Effector memory CD8-positive, alpha-beta T cell (primary cell): ENCODE results near the gene GPC6.
"Not testable (repeated sequence)": the region's sequence is repeated elsewhere in the genome, so short reads cannot be mapped to it uniquely, and the experiment has no call there.

Experiments used
- ATAC-seq: fragments of 150-1000 bp; cut with Tn5 transposase; replicated peaks from 2 replicates; pipeline ENCODE4 v1.10.0; 2021; ENCODE audit warnings: mild to moderate bottlenecking, moderate library complexity
- DNase-seq, 3 experiments: peaks; one replicate each; pipeline ENCODE4 v3.0.0; 2021
- H3K27ac Mint-ChIP-seq, 2 donors: one replicate each; pipeline ENCODE4 v1.8.0; 2022; ENCODE audit warnings: mild to moderate bottlenecking in 2 of 2, mixed read lengths in 2 of 2, moderate library complexity in 2 of 2
- H3K27me3 Mint-ChIP-seq, 2 donors: one replicate each; pipeline ENCODE4 v1.8.0; 2022; ENCODE audit warnings: mixed read lengths in 2 of 2
- H3K36me3 Mint-ChIP-seq: one replicate; pipeline ENCODE4 v1.8.0; 2022; ENCODE audit warnings: mild to moderate bottlenecking, moderate library complexity, mixed read lengths; ENCODE audit not compliant: insufficient read depth
- H3K4me1 Mint-ChIP-seq, 2 donors: one replicate each; pipeline ENCODE4 v1.8.0; 2022; ENCODE audit warnings: low read depth in 2 of 2, mixed read lengths in 2 of 2
- H3K4me3 Mint-ChIP-seq, 2 donors: one replicate each; pipeline ENCODE4 v1.8.0; 2022; ENCODE audit warnings: mild to moderate bottlenecking in 2 of 2, mixed read lengths in 2 of 2, moderate library complexity in 2 of 2
- H3K9me3 Mint-ChIP-seq, 2 donors: one replicate each; pipeline ENCODE4 v1.8.0; 2022; ENCODE audit warnings: mixed read lengths in 2 of 2
- total RNA-seq, 9 experiments: gene quantifications; one replicate each; lab custom pipeline; 2026; lab: John Stamatoyannopoulos, UW

The GPC6 gene
- 0 to 1.3 (median 0) reads per million in 9 experiments for total RNA-seq

DNA sequence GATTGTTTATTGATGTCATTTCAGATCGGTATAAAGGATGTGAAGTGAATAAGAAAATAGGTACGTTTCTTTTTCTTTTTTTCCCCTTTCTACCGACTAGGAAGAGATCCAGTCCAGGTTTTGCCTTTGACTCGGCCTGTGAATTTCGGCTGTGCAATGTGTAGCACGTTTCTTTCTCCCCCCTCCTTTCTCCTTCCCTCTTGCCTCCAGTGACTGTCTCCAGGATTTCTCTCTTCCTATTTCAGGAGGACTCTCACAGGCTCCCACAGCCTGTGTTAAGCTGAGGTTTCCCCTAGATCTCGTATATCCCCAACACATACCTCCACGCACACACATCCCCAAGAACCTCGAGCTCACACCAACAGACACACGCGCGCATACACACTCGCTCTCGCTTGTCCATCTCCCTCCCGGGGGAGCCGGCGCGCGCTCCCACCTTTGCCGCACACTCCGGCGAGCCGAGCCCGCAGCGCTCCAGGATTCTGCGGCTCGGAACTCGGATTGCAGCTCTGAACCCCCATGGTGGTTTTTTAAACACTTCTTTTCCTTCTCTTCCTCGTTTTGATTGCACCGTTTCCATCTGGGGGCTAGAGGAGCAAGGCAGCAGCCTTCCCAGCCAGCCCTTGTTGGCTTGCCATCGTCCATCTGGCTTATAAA is at the start of gene GPC6:
Gene GPC6 (plus strand): TSS at position 185 of the 657 bp plus-strand sequence.
- H3K36me3 Mint-ChIP-seq = no peaks in the 10 kb centered on the region
- H3K27ac Mint-ChIP-seq = no peak within 1 kb of the TSS
- no peak within 1 kb of the TSS for H3K4me3 Mint-ChIP-seq
- peaks cover 21 to 42% of the 10 kb centered on the region in 2 donors for H3K27me3 Mint-ChIP-seq
- H3K9me3 Mint-ChIP-seq = peaks cover 2 to 7% of the 10 kb centered on the region in 2 donors
- no peak for DNase-seq
- H3K4me1 Mint-ChIP-seq = peaks cover 0 to 5% of the 10 kb centered on the region in 2 donors
- no peak for ATAC-seq

DNA sequence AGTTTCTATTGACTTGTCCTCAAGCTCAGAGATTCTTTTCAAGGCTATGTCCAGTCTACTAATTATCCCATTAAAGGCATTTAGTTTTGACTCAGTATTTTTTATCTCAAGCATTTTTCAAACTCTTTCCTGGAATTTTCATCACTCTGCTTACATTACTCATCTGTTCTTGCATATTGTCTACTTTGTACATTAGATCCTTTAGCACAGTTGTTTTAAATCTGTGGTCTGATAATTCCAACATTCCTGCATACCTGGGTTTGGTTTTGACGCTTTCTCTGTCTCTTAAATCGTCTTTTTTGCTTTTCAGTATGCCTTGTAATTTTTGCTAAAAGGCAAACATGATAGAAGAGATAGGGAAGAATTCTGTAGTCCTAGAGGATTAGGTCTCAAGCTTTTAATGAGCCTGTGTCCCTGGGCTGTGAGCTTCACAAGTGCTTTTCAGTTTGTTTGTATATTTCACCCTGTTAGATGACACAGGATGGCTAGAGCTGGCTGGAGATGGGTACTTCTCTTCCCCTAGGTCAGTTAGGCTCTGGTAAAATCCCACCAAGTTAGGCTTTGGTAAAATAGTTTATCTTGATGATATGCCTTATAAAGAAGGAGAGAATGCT is 46.1 kb upstream of the GPC6 start:
- Mint-ChIP-seq H3K9me3 (peaks cover 9 to 27% of the 10 kb centered on the region in 2 donors), H3K4me1 (no peaks in the 10 kb centered on the region), H3K27ac (no peak overlapping the region), H3K27me3 (no peaks in the 10 kb centered on the region), H3K4me3 (no peak overlapping the region), H3K36me3 (no peaks in the 10 kb centered on the region)
- DNase-seq = no peak
- no peak for ATAC-seq

- Mint-ChIP-seq H3K27me3 (no peaks in the 10 kb centered on the region), H3K36me3 (no peaks in the 10 kb centered on the region), H3K9me3 (peaks cover 7 to 9% of the 10 kb centered on the region in 2 donors), H3K27ac (no peak overlapping the region), H3K4me1 (no peaks in the 10 kb centered on the region), H3K4me3 (no peak overlapping the region)
- no peak for DNase-seq
- no peak for ATAC-seq
Observed at GRCh38 chr13:93182406-93182805, 44.2 kb upstream of the GPC6 start.

GRCh38 chr13:93183302-93183701 is 43.3 kb upstream of the GPC6 start:
- no peak overlapping the region for H3K27ac Mint-ChIP-seq
- no peaks in the 10 kb centered on the region for H3K27me3 Mint-ChIP-seq
- DNase-seq (no peak), ATAC-seq (no peak)
- no peak overlapping the region for H3K4me3 Mint-ChIP-seq
- H3K4me1 Mint-ChIP-seq = no peaks in the 10 kb centered on the region
- H3K36me3 Mint-ChIP-seq = no peaks in the 10 kb centered on the region
- peaks cover 7 to 9% of the 10 kb centered on the region in 2 donors for H3K9me3 Mint-ChIP-seq

- DNase-seq (no peak), ATAC-seq (no peak)
- Mint-ChIP-seq H3K27ac (no peak overlapping the region), H3K36me3 (no peaks in the 10 kb centered on the region), H3K27me3 (no peaks in the 10 kb centered on the region), H3K4me1 (no peaks in the 10 kb centered on the region), H3K4me3 (no peak overlapping the region), H3K9me3 (peaks cover 5 to 11% of the 10 kb centered on the region in 2 donors)
Observed at GRCh38 chr13:93190006-93190405, 36.6 kb upstream of the GPC6 start.

DNA sequence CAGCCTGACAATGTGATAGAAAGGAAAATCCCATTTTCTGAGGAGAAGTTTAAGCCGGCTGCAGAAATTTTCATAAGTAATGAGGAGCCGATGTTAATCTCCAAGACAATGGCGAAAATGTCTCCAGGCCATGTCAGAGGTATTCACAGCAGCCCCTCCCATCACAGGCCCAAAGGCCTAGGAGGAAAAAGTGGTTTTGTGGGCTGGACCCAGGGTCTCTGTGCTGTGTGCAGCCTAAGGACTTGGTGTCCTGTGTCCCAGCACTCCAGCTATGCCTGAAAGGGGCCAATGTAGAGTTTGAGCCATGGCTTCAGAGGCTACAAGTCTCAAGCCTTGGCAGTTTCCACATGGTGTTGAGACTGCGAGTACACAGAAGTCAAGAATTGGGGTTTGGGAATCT is 32.9 kb upstream of the GPC6 start:
- Mint-ChIP-seq H3K27me3 (no peaks in the 10 kb centered on the region), H3K4me3 (no peak overlapping the region), H3K36me3 (no peaks in the 10 kb centered on the region), H3K9me3 (peaks cover 12 to 19% of the 10 kb centered on the region in 2 donors), H3K27ac (no peak overlapping the region), H3K4me1 (no peaks in the 10 kb centered on the region)
- ATAC-seq = no peak
- no peak for DNase-seq

DNA sequence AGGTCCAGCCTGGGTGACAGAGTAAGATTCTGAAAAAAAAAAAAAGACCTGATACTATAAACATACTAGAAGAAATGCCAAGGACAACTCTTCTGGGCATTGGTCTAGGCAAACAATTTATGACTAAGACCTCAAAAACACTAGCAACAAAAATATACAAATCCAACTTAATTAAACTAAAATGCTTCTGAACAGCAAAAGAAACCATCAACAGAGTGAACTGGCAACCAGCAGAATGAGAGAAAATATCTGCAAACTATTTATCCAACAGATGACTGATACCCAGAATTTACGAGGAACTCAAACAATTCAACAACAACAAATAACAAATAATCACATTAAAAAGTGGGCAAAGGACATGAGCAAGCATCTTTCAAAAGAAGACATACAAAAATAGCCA is 26.8 kb upstream of the GPC6 start:
- no peak overlapping the region for H3K27ac Mint-ChIP-seq
- H3K36me3 Mint-ChIP-seq = no peaks in the 10 kb centered on the region
- no peaks in the 10 kb centered on the region for H3K4me1 Mint-ChIP-seq
- H3K9me3 Mint-ChIP-seq = peaks cover 3 to 16% of the 10 kb centered on the region in 2 donors
- H3K27me3 Mint-ChIP-seq = no peaks in the 10 kb centered on the region
- DNase-seq (no peak), ATAC-seq (no peak)
- no peak overlapping the region for H3K4me3 Mint-ChIP-seq

DNA sequence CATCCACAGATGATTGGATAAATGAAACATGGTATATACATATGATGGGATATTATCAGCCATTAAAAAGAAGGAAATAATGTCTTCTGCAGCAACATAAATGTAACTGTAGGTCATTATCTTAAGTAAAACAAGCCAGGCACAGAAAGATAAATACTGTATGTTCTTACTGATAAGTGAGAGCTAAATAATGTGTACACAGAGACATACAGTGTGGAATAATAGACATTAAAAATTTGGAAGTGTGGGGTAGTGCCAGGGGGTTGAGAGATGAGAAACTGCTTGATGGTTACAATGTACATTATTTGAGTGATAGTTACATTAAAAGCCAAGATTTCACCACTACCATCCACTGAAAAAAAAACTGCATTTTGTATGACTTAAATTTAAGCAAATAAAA is 26.0 kb upstream of the GPC6 start:
- DNase-seq (no peak), ATAC-seq (no peak)
- peaks cover 2 to 8% of the 10 kb centered on the region in 2 donors for H3K9me3 Mint-ChIP-seq
- no peak overlapping the region for H3K27ac Mint-ChIP-seq
- no peaks in the 10 kb centered on the region for H3K4me1 Mint-ChIP-seq
- H3K36me3 Mint-ChIP-seq = no peaks in the 10 kb centered on the region
- no peak overlapping the region for H3K4me3 Mint-ChIP-seq
- no peaks in the 10 kb centered on the region for H3K27me3 Mint-ChIP-seq

DNA sequence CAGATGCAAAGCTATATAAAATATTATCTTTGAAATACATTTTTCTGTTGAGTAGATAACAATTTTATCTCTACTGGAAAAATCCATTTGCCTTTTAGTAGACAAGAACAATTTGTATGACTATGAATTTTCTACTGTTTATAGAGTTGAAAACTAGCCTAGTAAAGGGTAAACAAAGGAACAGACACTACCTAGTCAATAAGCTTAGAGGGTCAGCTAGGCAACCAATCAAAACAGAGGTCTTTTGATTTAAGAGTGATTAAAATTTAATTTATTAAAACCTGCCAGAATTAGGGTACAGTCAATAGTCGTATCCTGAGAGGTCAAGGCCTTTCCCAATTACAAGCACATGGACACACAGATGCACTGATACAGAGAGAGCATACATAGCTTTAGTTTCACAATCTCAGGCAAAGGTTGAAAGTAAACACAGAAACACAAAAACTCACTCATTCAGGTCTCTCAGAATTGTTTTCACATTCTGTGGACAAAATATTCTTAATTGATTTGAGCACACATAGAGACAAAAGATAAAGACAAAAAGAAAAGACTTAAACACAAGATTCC is 24.5 kb upstream of the GPC6 start:
- no peaks in the 10 kb centered on the region for H3K36me3 Mint-ChIP-seq
- ATAC-seq (no peak), DNase-seq (no peak)
- no peak overlapping the region for H3K27ac Mint-ChIP-seq
- H3K4me1 Mint-ChIP-seq = no peaks in the 10 kb centered on the region
- no peak overlapping the region for H3K4me3 Mint-ChIP-seq
- peaks cover 2 to 8% of the 10 kb centered on the region in 2 donors for H3K9me3 Mint-ChIP-seq
- no peaks in the 10 kb centered on the region for H3K27me3 Mint-ChIP-seq

GRCh38 chr13:93206778-93207392 is 19.7 kb upstream of the GPC6 start:
- not testable (repeated sequence) for H3K27me3 Mint-ChIP-seq, H3K27ac Mint-ChIP-seq, DNase-seq, ATAC-seq, H3K36me3 Mint-ChIP-seq, H3K4me3 Mint-ChIP-seq, H3K9me3 Mint-ChIP-seq, H3K4me1 Mint-ChIP-seq

DNA sequence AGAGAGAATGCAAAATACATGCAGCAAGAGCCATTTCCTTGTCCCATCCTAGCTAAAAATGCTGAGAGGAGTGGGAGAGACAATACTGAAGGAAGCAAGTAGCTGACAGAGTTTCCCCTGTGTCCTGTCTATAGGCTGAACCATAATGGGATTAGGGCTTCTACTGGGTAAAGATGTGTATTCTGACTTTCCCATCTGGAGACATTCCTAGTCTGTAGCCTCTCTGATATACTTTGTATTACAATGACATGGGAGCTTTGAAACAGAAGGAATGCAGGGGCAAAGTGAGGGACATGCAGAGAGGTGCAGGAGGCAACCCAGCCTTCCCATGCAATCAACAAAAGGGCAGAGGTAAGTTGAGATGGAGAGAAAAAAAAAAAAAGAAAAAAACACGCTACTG is 10.5 kb upstream of the GPC6 start:
- DNase-seq (no peak), ATAC-seq (no peak)
- H3K36me3 Mint-ChIP-seq = no peaks in the 10 kb centered on the region
- no peaks in the 10 kb centered on the region for H3K4me1 Mint-ChIP-seq
- H3K27ac Mint-ChIP-seq = no peak overlapping the region
- H3K4me3 Mint-ChIP-seq = no peak overlapping the region
- no peaks in the 10 kb centered on the region for H3K27me3 Mint-ChIP-seq
- H3K9me3 Mint-ChIP-seq = peaks cover 0 to 7% of the 10 kb centered on the region in 2 donors

GRCh38 chr13:93217721-93218261 is 8.8 kb upstream of the GPC6 start:
- no peak for ATAC-seq
- H3K9me3 Mint-ChIP-seq = peaks cover 0 to 7% of the 10 kb centered on the region in 2 donors
- no peak overlapping the region for H3K4me3 Mint-ChIP-seq
- no peak overlapping the region for H3K27ac Mint-ChIP-seq
- no peaks in the 10 kb centered on the region for H3K36me3 Mint-ChIP-seq
- no peaks in the 10 kb centered on the region for H3K4me1 Mint-ChIP-seq
- DNase-seq = no peak
- H3K27me3 Mint-ChIP-seq = no peaks in the 10 kb centered on the region

- H3K36me3 Mint-ChIP-seq = no peaks in the 10 kb centered on the region
- H3K4me3 Mint-ChIP-seq = no peak overlapping the region
- DNase-seq (no peak), ATAC-seq (no peak)
- H3K27ac Mint-ChIP-seq = no peak overlapping the region
- peaks cover 0 to 7% of the 10 kb centered on the region in 2 donors for H3K9me3 Mint-ChIP-seq
- no peaks in the 10 kb centered on the region for H3K27me3 Mint-ChIP-seq
- no peaks in the 10 kb centered on the region for H3K4me1 Mint-ChIP-seq
Observed at GRCh38 chr13:93218583-93218982, 8.0 kb upstream of the GPC6 start.
